ENCODE data around the gene RASSF5. TPM values are rescaled to one million over a fixed set of nuclear protein-coding genes. Genes with fewer than 3 reads are reported as not detected.
A peak's percentile ranks its signal among the peaks of the same experiment; 100 is the strongest.

RASSF5 gene
- polyA plus RNA-seq, 1 donor from 2014 or later, result 4.0 TPM

DNA sequence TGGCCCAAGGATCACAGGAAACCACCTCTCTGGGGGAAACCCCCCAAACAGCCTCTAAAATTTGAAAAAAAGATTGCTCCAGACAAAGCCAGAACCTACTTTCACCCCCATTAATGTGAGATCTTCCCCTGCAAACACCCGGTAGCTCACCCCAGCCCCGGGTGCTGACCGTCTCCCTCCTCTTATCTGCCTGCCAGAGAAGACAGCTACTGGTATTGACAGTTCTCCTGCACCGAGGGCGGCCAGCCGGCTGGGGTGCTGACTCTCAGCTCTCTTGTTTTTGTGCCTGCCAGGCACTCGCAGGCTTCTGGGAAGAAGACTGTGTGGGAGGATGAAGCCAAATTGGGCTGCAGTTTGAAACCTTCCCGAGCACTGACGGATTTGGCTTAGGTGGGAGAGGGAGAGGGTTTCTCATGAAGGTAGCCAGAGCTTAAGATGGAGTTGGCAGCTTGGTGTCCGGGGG is 48.2 kb downstream of the RASSF5 start:
- TF ChIP-seq MXI1 (conservative IDR thresholded peaks at IDR 0.05; ENCODE audit: poor library complexity, severe bottlenecking), result no peak
- TF ChIP-seq SMC3 (conservative IDR thresholded peaks at IDR 0.05; ENCODE audit: poor library complexity), result no peak
- TF ChIP-seq POLR2AphosphoS5 (IDR thresholded peaks at IDR 0.05), result no peak
- TF ChIP-seq RAD21 (conservative IDR thresholded peaks at IDR 0.05), result no peak
- no peak for TF ChIP-seq REST (IDR thresholded peaks at IDR 0.05; ENCODE audit: borderline replicate concordance)
- TF ChIP-seq TAF1 (IDR thresholded peaks at IDR 0.05; ENCODE audit: low read depth), result no peak
- TF ChIP-seq EZH2 (IDR thresholded peaks at IDR 0.05; ENCODE audit: borderline replicate concordance, insufficient read depth, low read length, poor library complexity, severe bottlenecking), result no peak
- TF ChIP-seq, protein P1, sequence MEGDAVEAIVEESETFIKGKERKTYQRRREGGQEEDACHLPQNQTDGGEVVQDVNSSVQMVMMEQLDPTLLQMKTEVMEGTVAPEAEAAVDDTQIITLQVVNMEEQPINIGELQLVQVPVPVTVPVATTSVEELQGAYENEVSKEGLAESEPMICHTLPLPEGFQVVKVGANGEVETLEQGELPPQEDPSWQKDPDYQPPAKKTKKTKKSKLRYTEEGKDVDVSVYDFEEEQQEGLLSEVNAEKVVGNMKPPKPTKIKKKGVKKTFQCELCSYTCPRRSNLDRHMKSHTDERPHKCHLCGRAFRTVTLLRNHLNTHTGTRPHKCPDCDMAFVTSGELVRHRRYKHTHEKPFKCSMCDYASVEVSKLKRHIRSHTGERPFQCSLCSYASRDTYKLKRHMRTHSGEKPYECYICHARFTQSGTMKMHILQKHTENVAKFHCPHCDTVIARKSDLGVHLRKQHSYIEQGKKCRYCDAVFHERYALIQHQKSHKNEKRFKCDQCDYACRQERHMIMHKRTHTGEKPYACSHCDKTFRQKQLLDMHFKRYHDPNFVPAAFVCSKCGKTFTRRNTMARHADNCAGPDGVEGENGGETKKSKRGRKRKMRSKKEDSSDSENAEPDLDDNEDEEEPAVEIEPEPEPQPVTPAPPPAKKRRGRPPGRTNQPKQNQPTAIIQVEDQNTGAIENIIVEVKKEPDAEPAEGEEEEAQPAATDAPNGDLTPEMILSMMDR (IDR thresholded peaks at IDR 0.05; ENCODE audit: poor library complexity, severe bottlenecking), result no peak
- no peak for TF ChIP-seq EP300 (conservative IDR thresholded peaks at IDR 0.05; ENCODE audit: poor library complexity, severe bottlenecking)
- no peak overlapping the region for H3K27ac ChIP-seq (ENCODE audit: low read length)

GRCh38 chr1:206556047-206556749 is 48.9 kb downstream of the RASSF5 start:
- Histone ChIP-seq H3F3A (ENCODE audit: insufficient read depth, low read length, poor library complexity, severe bottlenecking) (no peaks in the 10 kb centered on the region), H3K9me3 (ENCODE audit: low read length) (no peaks in the 10 kb centered on the region), H4K20me1 (ENCODE audit: insufficient read depth) (no peaks in the 10 kb centered on the region), H3K79me2 (replicated peaks; ENCODE audit: insufficient read depth, low read length) (no peaks in the 10 kb centered on the region), H3K9ac (ENCODE audit: low read length) (peak overlapping the region; percentile 78), H3K4me3 (ENCODE audit: low read length) (peak overlapping the region; percentile 76), H3K27ac (ENCODE audit: low read length) (peak overlapping the region; percentile 56), H3K36me3 (ENCODE audit: insufficient read depth, low read length) (no peaks in the 10 kb centered on the region), H3K9me2 (ENCODE audit: insufficient read depth, low read length) (no peaks in the 10 kb centered on the region), H3K27me3 (ENCODE audit: insufficient read depth, low read depth, low read length) (no peaks in the 10 kb centered on the region), H2AFZ (ENCODE audit: low read depth, low read length) (no peak overlapping the region), H3K4me2 (ENCODE audit: low read length) (peak overlapping the region; percentile 67)
- TF ChIP-seq SMC3 (conservative IDR thresholded peaks at IDR 0.05; ENCODE audit: poor library complexity) (no peak), EP300 (conservative IDR thresholded peaks at IDR 0.05; ENCODE audit: poor library complexity, severe bottlenecking) (no peak), TAF1 (IDR thresholded peaks at IDR 0.05; ENCODE audit: low read depth) (no peak), REST (IDR thresholded peaks at IDR 0.05; ENCODE audit: borderline replicate concordance) (no peak), EZH2 (IDR thresholded peaks at IDR 0.05; ENCODE audit: borderline replicate concordance, insufficient read depth, low read length, poor library complexity, severe bottlenecking) (no peak), POLR2AphosphoS5 (IDR thresholded peaks at IDR 0.05) (no peak), RAD21 (conservative IDR thresholded peaks at IDR 0.05) (no peak)
- TF ChIP-seq, protein P1 (IDR thresholded peaks at IDR 0.05; ENCODE audit: poor library complexity, severe bottlenecking), result no peak

More for the DNA sequence above, 48.2 kb downstream of the RASSF5 start:
- H3K9me2 ChIP-seq (ENCODE audit: insufficient read depth, low read length), result no peaks in the 10 kb centered on the region
- H2AFZ ChIP-seq (ENCODE audit: low read depth, low read length), result no peak overlapping the region
- H3K36me3 ChIP-seq (ENCODE audit: insufficient read depth, low read length), result no peaks in the 10 kb centered on the region
- H3K4me2 ChIP-seq (ENCODE audit: low read length), result no peak overlapping the region
- no peaks in the 10 kb centered on the region for H3F3A ChIP-seq (ENCODE audit: insufficient read depth, low read length, poor library complexity, severe bottlenecking)
- H3K79me2 ChIP-seq (replicated peaks; ENCODE audit: insufficient read depth, low read length), result no peaks in the 10 kb centered on the region
- no peaks in the 10 kb centered on the region for H4K20me1 ChIP-seq (ENCODE audit: insufficient read depth)
- no peaks in the 10 kb centered on the region for H3K27me3 ChIP-seq (ENCODE audit: insufficient read depth, low read depth, low read length)
- no peak overlapping the region for H3K9ac ChIP-seq (ENCODE audit: low read length)
- no peaks in the 10 kb centered on the region for H3K9me3 ChIP-seq (ENCODE audit: low read length)
- H3K4me3 ChIP-seq (ENCODE audit: low read length), result no peak overlapping the region

All from neural cell (in vitro differentiated cells).